Kidney epithelial cell (primary cell): ENCODE data around the gene LMTK2. TPM values are rescaled to one million over a fixed set of nuclear protein-coding genes. Genes with fewer than 3 reads are reported as not detected.

Experiments used
- DNase-seq: peaks from one replicate; pipeline ENCODE4 v3.0.0-alpha.2; 2010; ENCODE audit warnings: low read depth
- H3K27me3 ChIP-seq: 2 replicates; pipeline ENCODE4 v1.6.0; 2011; ENCODE audit warnings: low read length; ENCODE audit not compliant: control insufficient read depth, insufficient read depth
- H3K36me3 ChIP-seq: 2 replicates; pipeline ENCODE4 v1.5.1; 2011; ENCODE audit warnings: low read length; ENCODE audit not compliant: control insufficient read depth, insufficient read depth
- H3K4me3 ChIP-seq: 2 replicates; pipeline ENCODE4 v1.5.1; 2011; ENCODE audit warnings: low read depth, mild to moderate bottlenecking, control low read depth, low read length
- CTCF ChIP-seq: IDR thresholded peaks from 2 replicates; pipeline ENCODE4 v1.5.1; 2011; ENCODE audit warnings: mild to moderate bottlenecking, moderate library complexity, low read length, control low read depth, inconsistent platforms; ENCODE audit not compliant: insufficient read depth, poor library complexity, severe bottlenecking
- total RNA-seq: library from RNA; depleted of rRNA; stranded (reverse); fragments of >200 nt; gene quantifications from 2 replicates; pipeline ENCODE4 v1.2.3, GENCODE V29; 2015

LMTK2 gene
- total RNA-seq, 1 donor from 2014 or later = 17.9 TPM

GRCh38 chr7:98196706-98197605 is 90.3 kb downstream of the LMTK2 start:
- Histone ChIP-seq H3K4me3 (no peak overlapping the region), H3K36me3 (no peaks in the 10 kb centered on the region), H3K27me3 (no peaks in the 10 kb centered on the region)
- no peak for TF ChIP-seq CTCF
- DNase-seq = no peak

GRCh38 chr7:98199131-98199530 is 92.5 kb downstream of the LMTK2 start:
- no peaks in the 10 kb centered on the region for H3K36me3 ChIP-seq

GRCh38 chr7:98200364-98200763 is 93.7 kb downstream of the LMTK2 start:
- no peak for DNase-seq
- TF ChIP-seq CTCF = no peak
- no peak overlapping the region for H3K4me3 ChIP-seq
- H3K36me3 ChIP-seq = no peaks in the 10 kb centered on the region
- no peaks in the 10 kb centered on the region for H3K27me3 ChIP-seq

More at GRCh38 chr7:98199131-98199530, 92.5 kb downstream of the LMTK2 start:
- Histone ChIP-seq H3K4me3 (no peak overlapping the region), H3K27me3 (no peaks in the 10 kb centered on the region)
- no peak for DNase-seq
- TF ChIP-seq CTCF = no peak

- DNase-seq = no peak
- Histone ChIP-seq H3K4me3 (no peak overlapping the region), H3K27me3 (no peaks in the 10 kb centered on the region), H3K36me3 (no peaks in the 10 kb centered on the region)
- TF ChIP-seq CTCF = no peak
These were observed 95.9 kb downstream of the LMTK2 start for GRCh38 chr7:98202367-98203195.

GRCh38 chr7:98203261-98203963 is 96.8 kb downstream of the LMTK2 start:
- Histone ChIP-seq H3K4me3 (no peak overlapping the region), H3K27me3 (no peaks in the 10 kb centered on the region), H3K36me3 (no peaks in the 10 kb centered on the region)
- no peak for DNase-seq
- no peak for TF ChIP-seq CTCF
